Endothelial cell of umbilical vein (primary cell): ENCODE data around the gene LMTK2. TPM values are rescaled to one million over a fixed set of nuclear protein-coding genes. Genes with fewer than 3 reads are reported as not detected.

Experiments used
- BruUV-seq: library from RNA; stranded (reverse); fragments of 400-500 nt; replicated peaks from 2 replicates; lab custom pipeline; 2021; lab: Mats Ljungman, UMichigan
- CTCF ChIA-PET: fragments of 300-600, 350-600 bp; sonication (Branson Sonifier 250); formaldehyde crosslinking; loops from one replicate; lab custom pipeline; 2021; ENCODE audit warnings: antibody characterized with exemption, inconsistent platforms; lab: Charles Lee
- POLR2A ChIA-PET: fragments of 300-600, 350-600 bp; sonication (Branson Sonifier 250); formaldehyde crosslinking; loops from one replicate; lab custom pipeline; 2021; ENCODE audit warnings: antibody characterized with exemption, inconsistent platforms; lab: Charles Lee
- DNase-seq: peaks from one replicate; pipeline ENCODE4 v3.0.0-alpha.2; 2011; ENCODE audit warnings: low read depth, low spot score
- FAIRE-seq: peaks from 2 replicates; lab custom pipeline; 2011; peaks lifted over from hg19 to GRCh38; lab: Jason Lieb, UNC
- H2AFZ ChIP-seq: 2 replicates; pipeline ENCODE4 v1.6.0; 2012; ENCODE audit warnings: low read depth, low read length, control low read depth, inconsistent platforms
- H3K27ac ChIP-seq: 2 replicates; pipeline ENCODE4 v1.5.1; 2011; ENCODE audit warnings: low read depth, mild to moderate bottlenecking, control low read depth, low read length, moderate library complexity; ENCODE audit not compliant: insufficient read depth
- H3K27me3 ChIP-seq, 2 experiments: 2 replicates each; pipeline versions ENCODE4 v1.6.0 to v1.6.1; 2011; ENCODE audit warnings: low read length in 2 of 2, mixed read lengths in 1 of 2; ENCODE audit not compliant: control insufficient read depth in 2 of 2, insufficient read depth in 2 of 2
- H3K36me3 ChIP-seq, 2 experiments: 2 replicates in 1 of 2; 3 replicates in 1 of 2; pipeline ENCODE4 v1.5.1; 2011; ENCODE audit warnings: low read length in 2 of 2, mild to moderate bottlenecking in 1 of 2, moderate library complexity in 1 of 2; ENCODE audit not compliant: control insufficient read depth in 2 of 2, insufficient read depth in 2 of 2; ENCODE audit errors: extremely low read depth in 1 of 2
- H3K4me1 ChIP-seq: 3 replicates; pipeline ENCODE4 v1.5.1; 2011; ENCODE audit warnings: mild to moderate bottlenecking, low read length; ENCODE audit not compliant: control insufficient read depth, insufficient read depth; ENCODE audit errors: extremely low read depth
- H3K4me2 ChIP-seq: 2 replicates; pipeline ENCODE4 v1.6.1; 2011; ENCODE audit warnings: low read length, control low read depth, mixed read lengths; ENCODE audit not compliant: insufficient read depth
- H3K4me3 ChIP-seq, 3 experiments: fragments of 200-600 bp in 1 of 3; sonication (generic), shearing (Covaris generic) in 1 of 3; replicated peaks in 1 of 3; 2 replicates each; pipeline ENCODE4 v1.5.1; 2011 to 2016; ENCODE audit warnings: control low read depth in 3 of 3, low read length in 3 of 3, mild to moderate bottlenecking in 2 of 3, inconsistent platforms in 1 of 3, low read depth in 1 of 3, moderate library complexity in 1 of 3; ENCODE audit not compliant: insufficient read depth in 1 of 3
- H3K79me2 ChIP-seq: 2 replicates; pipeline ENCODE4 v1.6.0; 2012; ENCODE audit warnings: low read length, inconsistent platforms; ENCODE audit not compliant: control insufficient read depth, insufficient read depth
- H3K9ac ChIP-seq: replicated peaks from 2 replicates; pipeline ENCODE3; 2011; ENCODE audit warnings: low read length, control low read depth; ENCODE audit not compliant: insufficient read depth; ENCODE audit errors: extremely low read depth
- H3K9me1 ChIP-seq: replicated peaks from 3 replicates; pipeline ENCODE4 v1.6.0; 2011; ENCODE audit warnings: mild to moderate bottlenecking, low read length; ENCODE audit not compliant: control insufficient read depth, insufficient read depth; ENCODE audit errors: extremely low read depth
- H3K9me3 ChIP-seq: replicated peaks from 2 replicates; pipeline ENCODE4 v1.5.1; 2012; ENCODE audit warnings: low read length, inconsistent platforms; ENCODE audit not compliant: control insufficient read depth, insufficient read depth
- H4K20me1 ChIP-seq: replicated peaks from 2 replicates; pipeline ENCODE3; 2011; ENCODE audit warnings: mild to moderate bottlenecking, low read length; ENCODE audit not compliant: control insufficient read depth, insufficient read depth; ENCODE audit errors: extremely low read depth
- CTCF ChIP-seq, 2 donors: IDR thresholded peaks; 1 replicate in 1 of 2; 2 replicates in 1 of 2; pipeline ENCODE4 v1.5.1; 2011; ENCODE audit warnings: low read length in 2 of 2, mild to moderate bottlenecking in 2 of 2, moderate library complexity in 2 of 2, control low read depth in 1 of 2, inconsistent platforms in 1 of 2, low read depth in 1 of 2; ENCODE audit not compliant: insufficient read depth in 1 of 2; ENCODE audit errors: extremely low read depth in 1 of 2
- EZH2 ChIP-seq: IDR thresholded peaks from 2 replicates; pipeline ENCODE4 v1.6.1; 2012; ENCODE audit warnings: borderline replicate concordance, low read depth, mild to moderate bottlenecking, moderate library complexity, low read length, inconsistent platforms; ENCODE audit not compliant: severe bottlenecking
- GATA2 ChIP-seq: IDR thresholded peaks from 2 replicates; pipeline ENCODE4 v1.7.0; 2011; ENCODE audit warnings: low read depth, mild to moderate bottlenecking, moderate library complexity, mixed read lengths, low read length; ENCODE audit not compliant: insufficient read length, insufficient read depth
- JUN ChIP-seq: IDR thresholded peaks from 2 replicates; pipeline ENCODE4 v1.6.1; 2011; ENCODE audit warnings: borderline replicate concordance, low read depth; ENCODE audit not compliant: insufficient read length, insufficient read depth
- MAX ChIP-seq: IDR thresholded peaks from 2 replicates; pipeline ENCODE4 v1.6.1; 2011; ENCODE audit not compliant: insufficient read depth, insufficient read length
- MYC ChIP-seq: IDR thresholded peaks from one replicate; pipeline ENCODE4 v1.6.1; 2011; ENCODE audit warnings: mild to moderate bottlenecking, low read depth, low read length
- POLR2AphosphoS5 ChIP-seq: IDR thresholded peaks from 2 replicates; pipeline ENCODE4 v1.6.1; 2012; ENCODE audit warnings: low read depth, mild to moderate bottlenecking, control low read depth, low read length, moderate library complexity; ENCODE audit not compliant: insufficient read depth
- dilution Hi-C: fragments of 300-500 bp; cut with MboI; formaldehyde crosslinking; loops from one replicate; pipeline ENCODE4 v1.15.0; 2019; ENCODE audit warnings: low sequenced_read_pairs; ENCODE audit not compliant: extremely low pct_ligation_motif_present
- intact Hi-C: fragments of 100-400 bp; cut with micrococcal nuclease; formaldehyde crosslinking; loops from one replicate; pipeline ENCODE4 v1.10.0; 2022
- polyA plus RNA-seq, 4 experiments: library from polyadenylated mRNA; depleted of rRNA in 3 of 4; stranded (reverse) in 3 of 4; unstranded in 1 of 4; fragments of >200 nt; gene quantifications; 2 replicates each; pipeline versions ENCODE4 v1.2.1 to v1.2.3, GENCODE V29; 2011 to 2012; ENCODE audit warnings: missing spikeins in 1 of 4
- total RNA-seq: library from RNA; stranded (reverse); gene quantifications from 2 replicates; pipeline ENCODE4 v1.2.3, GENCODE V29; 2021

LMTK2 gene
- total and polyA plus RNA-seq, 2 donors (not counting 3 experiments of a cell fraction or from before 2014, with no cell fraction given) = 5.9 to 13.8 TPM

GRCh38 chr7:98185101-98185500 is 78.4 kb downstream of the LMTK2 start:
- Histone ChIP-seq H3K9me3 (no peaks in the 10 kb centered on the region), H3K4me3 (no peak overlapping the region), H2AFZ (no peak overlapping the region), H3K9ac (no peak overlapping the region), H4K20me1 (no peaks in the 10 kb centered on the region), H3K27me3 (no peaks in the 10 kb centered on the region), H3K36me3 (peaks cover 0 to 2% of the 10 kb centered on the region in 2 experiments), H3K4me2 (no peak overlapping the region), H3K4me1 (peaks cover 11% of the 10 kb centered on the region), H3K9me1 (no peaks in the 10 kb centered on the region), H3K27ac (no peak overlapping the region), H3K79me2 (no peaks in the 10 kb centered on the region)
- no peak for DNase-seq
- no peak for FAIRE-seq
- no TSS peak for BruUV-seq
- no peak for TF ChIP-seq JUN
- TF ChIP-seq MYC = no peak
- TF ChIP-seq EZH2 = no peak
- no peak for TF ChIP-seq CTCF (IDR thresholded peaks at IDR 0.05; ENCODE audit: extremely low read depth in 1 of 2, insufficient read depth in 1 of 2, low read depth in 1 of 2, low read length in 2 of 2)
- TF ChIP-seq GATA2 = no peak
- no peak for TF ChIP-seq POLR2AphosphoS5
- no peak for TF ChIP-seq MAX
- intact Hi-C loops = no loop called here
- POLR2A ChIA-PET = no interaction called here
- CTCF ChIA-PET = interaction anchor here (1.1 kb wide), 2 partner anchors 17 to 164 kb away, joined by 3 to 8 read pairs; no protein-coding TSS in a partner anchor
- dilution Hi-C loops = no loop called here
